ENCODE results near the gene HS3ST3A1. TPM values are rescaled to one million over a fixed set of nuclear protein-coding genes. Genes with fewer than 3 reads are reported as not detected.

The HS3ST3A1 gene
- total and polyA plus RNA-seq, 2 of the 8 experiments (the other 6 are each of a cell fraction or from before 2014, with no cell fraction given): 5.4 to 5.7 TPM

- TF ChIP-seq RAD21 (IDR thresholded peaks at IDR 0.05 in 1 of 2, conservative IDR thresholded peaks at IDR 0.05 in 1 of 2; ENCODE audit: low read depth in 2 of 2, low read length in 2 of 2) (peak; percentile 70 to 79), BRCA1 (IDR thresholded peaks at IDR 0.05; ENCODE audit: low read depth, low read length) (no peak), SP2 (IDR thresholded peaks at IDR 0.05; ENCODE audit: low read length) (no peak), CHD1 (IDR thresholded peaks at IDR 0.05; ENCODE audit: low read depth, low read length) (no peak), CTBP2 (IDR thresholded peaks at IDR 0.05; ENCODE audit: borderline replicate concordance, insufficient read depth, insufficient read length, low read length) (no peak), ATF3 (IDR thresholded peaks at IDR 0.05; ENCODE audit: insufficient read depth, low read depth, low read length) (no peak), CTCF (IDR thresholded peaks at IDR 0.05; ENCODE audit: control extremely low read depth in 1 of 3, insufficient read depth in 1 of 3, low read depth in 1 of 3, low read length in 3 of 3) (peak; percentile 34 to 80 (median 75)), EZH2 (IDR thresholded peaks at IDR 0.05; ENCODE audit: low read depth, low read length, severe bottlenecking) (no peak), CBX8 (IDR thresholded peaks at IDR 0.05; ENCODE audit: borderline replicate concordance, low read depth, low read length) (no peak), RBBP5 (IDR thresholded peaks at IDR 0.05; ENCODE audit: borderline replicate concordance, low read depth, low read length) (no peak), HDAC2 (IDR thresholded peaks at IDR 0.05; ENCODE audit: borderline replicate concordance in 1 of 2, low read depth in 2 of 2, low read length in 2 of 2) (no peak), KDM1A (IDR thresholded peaks at IDR 0.05; ENCODE audit: borderline replicate concordance, low read length) (no peak), POU5F1 (IDR thresholded peaks at IDR 0.05; ENCODE audit: low read depth, low read length) (no peak), RFX5 (IDR thresholded peaks at IDR 0.05; ENCODE audit: borderline replicate concordance, low read depth, low read length) (no peak), SRF (IDR thresholded peaks at IDR 0.05; ENCODE audit: low read depth, low read length) (no peak), JUN (IDR thresholded peaks at IDR 0.05; ENCODE audit: low read depth, low read length) (no peak), ASH2L (IDR thresholded peaks at IDR 0.05; ENCODE audit: low read length) (peak; percentile 55), MAX (IDR thresholded peaks at IDR 0.05) (no peak), SIN3A (conservative IDR thresholded peaks at IDR 0.05 in 1 of 2, IDR thresholded peaks at IDR 0.05 in 1 of 2; ENCODE audit: low read depth in 1 of 2, low read length in 2 of 2) (no peak)
Measured at GRCh38 chr17:13594762-13595598, 6.7 kb downstream of the HS3ST3A1 start (continued).
